HG02970 (cell line): ENCODE results near the gene LACC1.

ENCODE experiments used
- ATAC-seq: cut with Tn5 transposase; IDR thresholded peaks from one replicate; pipeline ENCODE4 v1.9.1; 2021; ENCODE audit warnings: mild to moderate bottlenecking, moderate library complexity, moderate number of reproducible peaks; ENCODE audit not compliant: unreplicated experiment, low FRiP score

LACC1 gene

GRCh38 chr13:43938449-43938848 lies 58.7 kb downstream of the LACC1 start:
- no peak for ATAC-seq

GRCh38 chr13:43939086-43939485 lies 59.4 kb downstream of the LACC1 start:
- ATAC-seq: no peak

- no peak for ATAC-seq
Measured at GRCh38 chr13:43942286-43942685, 62.6 kb downstream of the LACC1 start.
